PC-9 (cell line): ENCODE measurements around the gene KDM4B.

ENCODE experiments used
- CTCF ChIP-seq: fragments of 200-600 bp; sonication (generic); conservative IDR thresholded peaks from 2 replicates; pipeline ENCODE4 v1.6.1; 2017; ENCODE audit warnings: mixed run types, antibody characterized with exemption, mild to moderate bottlenecking, moderate library complexity
- EZH2 ChIP-seq: fragments of 200-600 bp; sonication (generic); IDR thresholded peaks from 2 replicates; pipeline ENCODE4 v1.8.0; 2017; ENCODE audit warnings: antibody characterized with exemption, low read depth

GRCh38 chr19:5134691-5135090 lies 165.8 kb downstream of the KDM4B start:
- no peak for TF ChIP-seq CTCF
- TF ChIP-seq EZH2: no peak
